HG03521 (cell line): ENCODE results near the gene TANGO2.

Experiments used
- ATAC-seq: cut with Tn5 transposase; IDR thresholded peaks from one replicate; pipeline ENCODE4 v1.9.1; 2021; ENCODE audit warnings: mild to moderate bottlenecking, moderate library complexity; ENCODE audit not compliant: unreplicated experiment

The TANGO2 gene

DNA sequence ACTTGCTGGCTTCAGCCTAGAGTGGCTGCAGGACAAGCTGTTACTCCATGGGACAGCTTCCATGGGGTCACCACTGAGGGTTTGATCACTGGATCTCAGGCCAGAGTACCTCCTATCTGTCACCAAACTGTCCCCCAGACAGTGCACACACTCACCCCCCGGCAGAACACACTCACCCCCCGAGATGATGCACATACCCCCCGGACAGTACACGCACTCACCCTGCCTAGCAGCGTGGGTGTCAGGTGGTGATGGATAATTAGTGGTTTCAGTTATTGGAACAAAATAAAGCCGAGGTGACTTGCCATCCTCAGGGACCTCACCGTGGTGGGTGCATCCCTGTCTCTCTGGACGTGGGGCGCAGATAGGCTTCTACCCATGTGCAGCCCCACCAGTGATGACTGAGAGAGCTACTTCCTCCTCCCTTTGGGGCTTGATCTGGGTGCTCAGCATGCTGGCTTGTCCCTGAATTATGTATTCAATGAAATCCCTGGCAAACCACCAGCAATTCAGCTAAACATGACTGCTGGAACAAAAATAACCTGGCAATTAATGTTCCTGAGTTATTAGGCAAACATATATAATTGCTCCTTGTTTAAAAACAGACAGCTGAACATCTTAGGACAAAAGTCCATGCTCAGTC, 18.9 kb downstream of the TANGO2 start:
- ATAC-seq: no peak

GRCh38 chr22:20040327-20041200, 19.7 kb downstream of the TANGO2 start:
- no peak for ATAC-seq

GRCh38 chr22:20043057-20043996, 22.4 kb downstream of the TANGO2 start:
- ATAC-seq: no peak

- ATAC-seq: no peak
Measured at GRCh38 chr22:20043997-20044342, 23.1 kb downstream of the TANGO2 start.

GRCh38 chr22:20044495-20045151, 23.7 kb downstream of the TANGO2 start:
- ATAC-seq: no peak

DNA sequence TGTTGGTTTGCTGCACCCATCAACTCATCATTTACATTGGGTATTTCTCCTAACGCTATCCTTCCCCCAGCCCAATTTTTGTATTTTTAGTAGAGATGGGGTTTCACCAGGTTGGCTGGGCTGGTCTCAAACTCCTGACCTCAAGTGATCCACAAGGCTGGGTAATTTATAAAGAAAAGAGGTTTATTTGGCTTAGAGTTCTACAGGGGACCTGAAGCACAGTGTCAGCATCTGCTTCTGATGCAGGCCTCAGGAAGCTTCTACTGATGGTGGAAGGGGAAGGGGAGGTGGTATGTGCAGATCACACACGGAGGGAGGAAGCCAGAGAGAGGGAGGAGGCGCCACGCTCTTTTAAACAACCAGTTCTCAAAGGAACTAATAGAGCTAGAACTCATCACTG, 25.8 kb downstream of the TANGO2 start:
- no peak for ATAC-seq

DNA sequence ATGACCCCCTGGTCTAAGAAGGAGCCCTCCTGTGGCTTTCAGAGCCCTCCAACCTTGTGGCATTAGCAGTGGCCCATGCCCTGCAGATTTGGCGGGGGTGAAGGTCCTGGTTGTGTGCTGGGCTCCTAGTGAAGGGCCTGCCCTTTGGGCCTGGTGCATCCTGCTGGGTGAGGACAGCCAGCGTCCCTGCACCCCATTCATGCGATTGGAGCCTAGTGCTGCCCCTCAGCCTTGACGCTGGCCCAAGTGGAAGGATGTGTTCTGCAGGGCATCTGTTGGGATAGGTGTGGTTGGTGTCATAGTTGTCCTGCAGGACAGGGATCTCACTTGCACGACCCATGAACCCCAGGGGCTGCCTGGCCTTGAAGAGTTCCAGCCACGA, 31.0 kb downstream of the TANGO2 start:
- no peak for ATAC-seq

GRCh38 chr22:20052309-20053259, 31.7 kb downstream of the TANGO2 start:
- ATAC-seq: no peak

- no peak for ATAC-seq
Measured at GRCh38 chr22:20053407-20054033, 32.6 kb downstream of the TANGO2 start.

- no peak for ATAC-seq
Measured at GRCh38 chr22:20054034-20054427, 33.1 kb downstream of the TANGO2 start.

- no peak for ATAC-seq
Measured at GRCh38 chr22:20054485-20054884, 33.6 kb downstream of the TANGO2 start.

GRCh38 chr22:20055144-20055543, 34.2 kb downstream of the TANGO2 start:
- ATAC-seq: no peak

DNA sequence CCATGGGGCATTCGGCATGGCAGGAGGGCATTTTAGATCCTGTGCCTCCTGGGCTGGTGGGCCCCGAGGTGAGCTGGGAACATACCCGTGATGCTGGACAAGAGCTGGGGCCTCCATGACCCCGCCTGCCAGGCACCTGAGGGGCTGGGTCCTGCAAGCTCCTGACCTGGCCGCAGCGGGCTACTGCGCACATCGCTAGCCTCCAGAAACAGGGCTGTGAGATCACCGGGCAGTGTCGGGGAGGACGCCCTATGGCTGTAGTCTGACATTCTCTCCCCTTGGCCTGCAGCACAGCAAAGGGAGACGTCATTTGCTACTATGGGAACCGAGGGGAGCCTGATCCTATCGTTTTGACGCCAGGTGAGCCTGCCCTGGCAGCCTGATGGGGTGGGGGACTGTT, 34.7 kb downstream of the TANGO2 start:
- ATAC-seq: no peak

DNA sequence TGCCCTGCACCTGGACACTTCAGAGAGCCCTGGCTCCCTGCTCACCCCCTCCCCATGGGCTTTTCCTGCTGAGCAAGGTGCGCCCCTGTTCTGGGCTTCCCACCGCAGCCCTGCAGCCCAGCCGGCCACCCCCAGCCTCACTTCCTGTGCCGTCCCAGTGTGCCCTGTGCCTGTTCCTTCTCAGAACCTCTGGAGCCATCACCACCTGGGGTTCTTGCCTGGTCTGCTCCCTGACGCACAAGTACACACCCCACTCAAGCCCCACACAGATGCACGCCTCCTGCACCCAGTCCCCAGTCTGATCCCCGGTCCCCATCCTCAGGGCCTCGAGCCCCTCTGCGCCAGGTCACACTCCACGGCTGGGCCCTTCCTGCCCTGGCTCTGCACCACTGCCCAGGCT, 35.3 kb downstream of the TANGO2 start:
- ATAC-seq: no peak

- ATAC-seq: no peak
Measured at GRCh38 chr22:20056696-20057386, 35.9 kb downstream of the TANGO2 start.

DNA sequence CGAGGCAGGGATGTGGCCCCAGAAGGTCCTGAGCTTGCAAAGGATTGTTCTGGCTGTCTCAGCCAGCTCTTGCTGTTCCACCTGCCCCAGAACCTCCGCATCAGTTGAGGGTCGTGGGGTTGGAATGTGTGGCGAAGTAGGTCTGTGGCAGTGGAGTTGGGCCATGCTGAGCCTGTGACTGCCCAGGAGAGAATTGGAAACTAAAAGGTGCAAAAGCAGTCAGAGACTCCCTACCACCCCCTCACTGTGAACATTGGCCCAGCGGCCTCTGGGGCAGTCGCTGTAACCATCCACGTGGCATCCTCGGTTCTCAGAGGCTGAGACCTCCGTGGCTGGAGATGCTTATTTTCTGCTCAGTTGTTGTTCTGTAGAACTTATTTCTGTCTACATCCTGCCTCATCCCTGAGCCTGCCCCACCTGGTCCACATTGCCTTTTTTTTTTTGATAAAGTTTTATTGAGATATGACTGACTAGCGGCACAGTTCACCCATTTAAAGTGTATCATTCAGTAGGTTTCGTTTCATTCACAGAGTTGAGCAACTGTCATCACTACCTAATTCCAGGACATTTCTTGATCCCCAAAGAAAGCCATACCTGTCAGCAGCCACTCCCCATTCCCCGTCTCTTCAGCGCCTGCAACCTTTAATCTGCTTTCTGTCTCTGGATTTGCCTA, 36.8 kb downstream of the TANGO2 start:
- no peak for ATAC-seq

DNA sequence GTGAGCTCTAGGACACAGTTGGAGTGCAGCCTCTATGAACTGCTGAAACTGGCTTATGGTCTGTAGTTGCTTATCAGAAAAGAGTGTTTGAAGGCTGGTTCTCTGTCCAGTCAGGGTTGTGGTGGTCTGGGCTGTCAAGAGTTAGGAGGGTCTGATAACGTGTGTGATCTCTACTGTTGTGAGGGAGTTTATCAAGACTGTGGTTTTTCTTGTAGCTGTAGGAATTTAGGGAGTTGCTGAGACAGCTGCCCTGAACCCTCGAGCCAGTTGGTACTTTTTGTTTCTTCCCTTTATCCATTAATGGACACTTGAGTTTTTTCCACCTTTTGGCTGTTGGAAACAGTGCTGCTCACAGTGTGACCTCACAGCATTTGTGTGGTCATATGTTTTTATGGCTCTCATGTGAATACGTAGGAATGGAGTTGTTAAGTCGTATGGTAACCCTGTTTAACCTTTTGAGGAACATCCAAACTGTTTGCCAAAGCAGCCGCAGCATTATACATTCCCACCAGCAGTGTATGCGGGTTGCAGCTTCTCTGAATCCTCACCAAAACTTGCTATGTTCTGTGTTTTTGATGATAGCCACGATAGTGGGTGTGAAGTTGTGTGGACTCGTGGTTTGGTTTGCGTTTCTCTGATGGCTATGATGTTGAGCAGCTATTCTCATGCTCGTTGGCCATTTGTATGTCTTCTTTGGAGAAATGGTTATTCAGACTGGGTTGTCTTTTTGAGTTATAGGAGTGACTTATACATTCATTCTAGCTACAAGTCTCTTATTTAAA, 38.3 kb downstream of the TANGO2 start:
- ATAC-seq: no peak
